HG03064 (cell line): Measurements from ENCODE around the gene CPNE1.
"Not testable (repeated sequence)": the region's sequence is repeated elsewhere in the genome, so short reads cannot be mapped to it uniquely, and the experiment has no call there.

Experiments used
- ATAC-seq: cut with Tn5 transposase; IDR thresholded peaks from one replicate; pipeline ENCODE4 v1.9.1; 2021; ENCODE audit warnings: low read depth; ENCODE audit not compliant: unreplicated experiment

The CPNE1 gene

GRCh38 chr20:35698298-35699126 is 33.8 kb upstream of the CPNE1 start:
- ATAC-seq: peak; percentile 23

- no peak for ATAC-seq
Observed at GRCh38 chr20:35697696-35698297, 33.1 kb upstream of the CPNE1 start.

GRCh38 chr20:35695978-35696377 is 31.3 kb upstream of the CPNE1 start:
- no peak for ATAC-seq

- ATAC-seq: no peak
Observed at GRCh38 chr20:35695245-35695749, 30.6 kb upstream of the CPNE1 start.

GRCh38 chr20:35690265-35690664 is 25.6 kb upstream of the CPNE1 start:
- no peak for ATAC-seq

- not testable (repeated sequence) for ATAC-seq
Observed at GRCh38 chr20:35686872-35687271, 22.2 kb upstream of the CPNE1 start.

- not testable (repeated sequence) for ATAC-seq
Observed at GRCh38 chr20:35685368-35685767, 20.7 kb upstream of the CPNE1 start.

GRCh38 chr20:35681960-35682359 is 17.3 kb upstream of the CPNE1 start:
- no peak for ATAC-seq

- no peak for ATAC-seq
Observed at GRCh38 chr20:35680452-35681183, 15.9 kb upstream of the CPNE1 start.

GRCh38 chr20:35674921-35675320 is 10.2 kb upstream of the CPNE1 start:
- ATAC-seq: no peak

- no peak for ATAC-seq
Observed at GRCh38 chr20:35673884-35674283, 9.2 kb upstream of the CPNE1 start.

- ATAC-seq: no peak
Observed at GRCh38 chr20:35669681-35670080, 5.0 kb upstream of the CPNE1 start.

GRCh38 chr20:35669221-35669620 is 4.5 kb upstream of the CPNE1 start:
- ATAC-seq: no peak

GRCh38 chr20:35665949-35666288 is 1.2 kb upstream of the CPNE1 start:
- no peak for ATAC-seq

GRCh38 chr20:35663516-35664465 is 909 bp downstream of the CPNE1 start:
- peak; percentile 25 for ATAC-seq

- no peak for ATAC-seq
Observed at GRCh38 chr20:35662551-35662950, 2.1 kb downstream of the CPNE1 start.

GRCh38 chr20:35661908-35662307 is 2.8 kb downstream of the CPNE1 start:
- ATAC-seq: no peak

- ATAC-seq: no peak
Observed at GRCh38 chr20:35661053-35661452, 3.6 kb downstream of the CPNE1 start.

GRCh38 chr20:35660122-35660937 is 4.4 kb downstream of the CPNE1 start:
- no peak for ATAC-seq
